Mucosa of descending colon (tissue), 3 donors: ENCODE data around the gene FBXO38. TPM values are rescaled to one million over a fixed set of nuclear protein-coding genes. Genes with fewer than 3 reads are reported as not detected.
"Not testable (repeated sequence)": the region's sequence is repeated elsewhere in the genome, so short reads cannot be mapped to it uniquely, and the experiment has no call there.

Experiments used
- ATAC-seq: fragments of 200-7000 bp; cut with Tn5 transposase; one replicate; pipeline ENCODE4 v1.9.1; 2020; ENCODE audit warnings: mild to moderate bottlenecking, moderate library complexity
- DNase-seq, 3 donors: peaks; one replicate each; pipeline ENCODE4 v3.0.0-alpha.2; 2020
- H3K36me3 ChIP-seq: fragments of 200-600 bp; one replicate; pipeline ENCODE4 v1.8.0; 2021; ENCODE audit warnings: low read depth, mild to moderate bottlenecking
- H3K4me1 ChIP-seq: fragments of 200-600 bp; one replicate; pipeline ENCODE4 v1.8.0; 2021; ENCODE audit warnings: low read depth, mild to moderate bottlenecking
- H3K4me3 ChIP-seq: fragments of 200-600 bp; one replicate; pipeline ENCODE4 v1.8.0; 2021; ENCODE audit warnings: mild to moderate bottlenecking
- H3K9me3 ChIP-seq: fragments of 200-600 bp; one replicate; pipeline ENCODE4 v1.8.0; 2021; ENCODE audit warnings: mild to moderate bottlenecking
- CTCF ChIP-seq: fragments of 200-600 bp; IDR thresholded peaks from one replicate; pipeline ENCODE4 v1.8.0; 2022; ENCODE audit warnings: antibody characterized with exemption, mild to moderate bottlenecking
- intact Hi-C, 2 donors: fragments of 100-400 bp; cut with DNase I in 1 of 2; cut with micrococcal nuclease in 1 of 2; formaldehyde crosslinking; loops; one replicate each; pipeline versions ENCODE4 v1.11.0 to v1.11.1; 2022; cut with DNase I, micrococcal nuclease
- total RNA-seq, 3 donors: library from RNA; stranded (reverse); fragmentation: NEBNext Ultra II Directional in 2 of 3; extraction: Animal tissue kit (Norgen Biotek cat#: 25700) in 2 of 3; gene quantifications; one replicate each; pipeline versions ENCODE4 v1.2.1 to v1.2.4, GENCODE V29; 2021 to 2023
- donor health status: DM: no; HTN: no; CAD: no; lungs with moderate emphysema.
- donor health status: DM: no; HTN: no; CAD: no.
- donor health status: DM: no; HTN: yes; CAD: no.

Gene FBXO38
- total RNA-seq, 3 donors from 2014 or later: 46.5 to 48.0 (median 46.9) TPM

GRCh38 chr5:148467958-148468357 lies 84.2 kb downstream of the FBXO38 start:
- H3K4me1 ChIP-seq: no peaks in the 10 kb centered on the region
- no peak for TF ChIP-seq CTCF
- intact Hi-C loops: no loop called here
- DNase-seq (no peak), ATAC-seq (no peak)
- no peaks in the 10 kb centered on the region for H3K36me3 ChIP-seq
- no peak overlapping the region for H3K4me3 ChIP-seq
- no peaks in the 10 kb centered on the region for H3K9me3 ChIP-seq

GRCh38 chr5:148468746-148469145 lies 85.0 kb downstream of the FBXO38 start:
- H3K4me3 ChIP-seq, H3K36me3 ChIP-seq, H3K9me3 ChIP-seq, H3K4me1 ChIP-seq, DNase-seq, ATAC-seq, intact Hi-C loops: not testable (repeated sequence)

GRCh38 chr5:148469501-148469935 lies 85.8 kb downstream of the FBXO38 start:
- H3K4me1 ChIP-seq: no peaks in the 10 kb centered on the region
- DNase-seq (peak in 1 of 3 donors; percentile 24), ATAC-seq (peak; percentile 57)
- no peak for TF ChIP-seq CTCF
- intact Hi-C loops: no loop called here
- no peak overlapping the region for H3K4me3 ChIP-seq
- no peaks in the 10 kb centered on the region for H3K9me3 ChIP-seq
- no peaks in the 10 kb centered on the region for H3K36me3 ChIP-seq

DNA sequence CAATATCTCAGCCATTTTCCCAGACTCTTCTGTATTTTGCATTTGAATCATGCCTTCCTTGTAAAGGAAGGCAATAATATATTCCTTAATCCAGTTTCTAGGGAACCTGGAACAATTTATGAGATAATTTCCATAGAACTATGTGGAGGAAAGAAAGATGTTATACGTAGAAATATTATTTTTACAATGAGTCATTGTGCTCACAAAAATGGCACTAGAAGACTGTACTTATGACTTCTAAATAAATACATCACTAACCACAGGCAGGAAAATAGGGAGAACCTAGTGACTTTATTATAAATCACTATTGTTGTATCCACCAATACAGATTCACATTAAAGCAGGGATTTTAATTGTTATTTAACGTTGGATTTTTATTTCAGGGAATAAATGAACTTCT lies 87.6 kb downstream of the FBXO38 start:
- Histone ChIP-seq H3K9me3 (no peaks in the 10 kb centered on the region), H3K4me1 (no peaks in the 10 kb centered on the region), H3K36me3 (no peaks in the 10 kb centered on the region), H3K4me3 (no peak overlapping the region)
- ATAC-seq (no peak), DNase-seq (no peak)
- no peak for TF ChIP-seq CTCF
- intact Hi-C loops: no loop called here

DNA sequence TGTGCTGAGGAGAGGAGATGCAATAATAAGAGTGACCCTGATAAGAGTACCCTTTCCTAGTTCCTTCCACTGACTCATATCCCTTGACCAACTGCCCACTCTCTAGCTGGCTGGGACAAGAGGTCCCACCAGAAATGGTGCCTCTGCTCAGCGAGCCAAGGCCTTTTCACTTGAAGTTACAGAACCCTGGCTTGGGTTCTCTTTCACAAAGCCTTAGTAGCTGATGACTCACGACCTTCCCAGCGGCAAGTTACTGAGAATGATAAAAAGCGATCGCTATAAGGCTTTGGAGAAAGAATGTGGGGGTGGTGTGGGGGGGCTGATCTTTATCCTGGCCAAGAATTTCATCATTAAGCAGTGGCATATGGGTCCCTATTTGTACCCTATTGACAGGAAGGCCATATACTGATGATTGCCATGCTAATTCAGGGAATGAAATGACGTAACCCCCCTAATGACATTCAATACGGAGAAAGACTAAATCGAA lies 90.3 kb downstream of the FBXO38 start:
- H3K4me1 ChIP-seq: no peaks in the 10 kb centered on the region
- no peak for TF ChIP-seq CTCF
- DNase-seq (no peak), ATAC-seq (no peak)
- intact Hi-C loops: no loop called here
- H3K36me3 ChIP-seq: no peaks in the 10 kb centered on the region
- no peak overlapping the region for H3K4me3 ChIP-seq
- H3K9me3 ChIP-seq: no peaks in the 10 kb centered on the region

DNA sequence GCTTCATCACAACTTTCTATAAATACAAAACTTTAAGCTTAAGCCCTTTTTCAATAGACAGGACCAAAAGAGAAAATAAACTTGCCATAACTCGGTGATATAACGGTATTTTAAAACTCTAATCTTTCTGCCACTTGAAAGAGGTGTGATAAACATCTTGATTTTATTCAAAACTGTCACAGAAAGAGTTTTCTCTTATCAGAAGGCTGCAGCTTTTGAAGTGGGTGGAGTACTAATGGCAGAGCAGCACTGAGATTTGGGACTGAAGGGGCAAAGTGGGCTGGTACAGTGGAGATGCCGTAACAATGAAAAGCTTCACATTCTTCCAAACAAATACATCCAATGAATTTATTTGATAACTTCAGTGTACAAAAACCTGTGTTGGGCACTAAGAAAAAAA lies 92.5 kb downstream of the FBXO38 start:
- Histone ChIP-seq H3K36me3 (no peaks in the 10 kb centered on the region), H3K4me1 (no peaks in the 10 kb centered on the region), H3K4me3 (no peak overlapping the region), H3K9me3 (no peaks in the 10 kb centered on the region)
- ATAC-seq: no peak
- TF ChIP-seq CTCF: no peak
- intact Hi-C loops: no loop called here
- no peak for DNase-seq
